ENCODE results near the gene FRMPD4. TPM values are rescaled to one million over a fixed set of nuclear protein-coding genes. Genes with fewer than 3 reads are reported as not detected.

The FRMPD4 gene
- total and polyA plus RNA-seq, 2 donors (not counting 1 experiment from before 2014, with no cell fraction given), result 0.50 to 1.5 TPM

DNA sequence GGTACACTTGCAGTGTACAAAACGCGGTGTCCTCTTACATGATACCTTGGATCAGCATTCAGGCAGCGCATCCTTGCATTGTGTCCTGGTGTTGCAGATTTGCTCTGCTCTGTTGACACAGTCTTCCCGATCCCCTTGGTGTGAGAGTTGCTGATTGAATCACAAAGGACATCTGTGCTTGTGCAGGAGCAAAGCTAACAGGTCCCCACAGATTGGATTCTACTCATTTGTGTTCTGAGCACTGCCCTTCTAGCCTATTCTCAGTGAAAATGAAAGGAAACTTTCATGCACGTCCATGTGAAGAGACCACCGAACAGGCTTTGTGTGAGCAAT, 171.4 kb downstream of the FRMPD4 start:
- H4K20me1 ChIP-seq (ENCODE audit: control insufficient read depth, extremely low read depth, insufficient read depth, low read length), result no peaks in the 10 kb centered on the region
- H3K27me3 ChIP-seq (ENCODE audit: control insufficient read depth, insufficient read depth, low read length), result no peaks in the 10 kb centered on the region
- no peak for DNase-seq (ENCODE audit: low read depth in 2 of 2)
- H2AFZ ChIP-seq (ENCODE audit: low read length), result no peak overlapping the region
- H3K79me2 ChIP-seq (ENCODE audit: control insufficient read depth, insufficient read depth, low read length), result no peaks in the 10 kb centered on the region
- H3K27ac ChIP-seq (ENCODE audit: insufficient read depth, low read length), result no peak overlapping the region
- no peak overlapping the region for H3K9ac ChIP-seq (ENCODE audit: insufficient read depth, low read length)
- TF ChIP-seq, protein P1, sequence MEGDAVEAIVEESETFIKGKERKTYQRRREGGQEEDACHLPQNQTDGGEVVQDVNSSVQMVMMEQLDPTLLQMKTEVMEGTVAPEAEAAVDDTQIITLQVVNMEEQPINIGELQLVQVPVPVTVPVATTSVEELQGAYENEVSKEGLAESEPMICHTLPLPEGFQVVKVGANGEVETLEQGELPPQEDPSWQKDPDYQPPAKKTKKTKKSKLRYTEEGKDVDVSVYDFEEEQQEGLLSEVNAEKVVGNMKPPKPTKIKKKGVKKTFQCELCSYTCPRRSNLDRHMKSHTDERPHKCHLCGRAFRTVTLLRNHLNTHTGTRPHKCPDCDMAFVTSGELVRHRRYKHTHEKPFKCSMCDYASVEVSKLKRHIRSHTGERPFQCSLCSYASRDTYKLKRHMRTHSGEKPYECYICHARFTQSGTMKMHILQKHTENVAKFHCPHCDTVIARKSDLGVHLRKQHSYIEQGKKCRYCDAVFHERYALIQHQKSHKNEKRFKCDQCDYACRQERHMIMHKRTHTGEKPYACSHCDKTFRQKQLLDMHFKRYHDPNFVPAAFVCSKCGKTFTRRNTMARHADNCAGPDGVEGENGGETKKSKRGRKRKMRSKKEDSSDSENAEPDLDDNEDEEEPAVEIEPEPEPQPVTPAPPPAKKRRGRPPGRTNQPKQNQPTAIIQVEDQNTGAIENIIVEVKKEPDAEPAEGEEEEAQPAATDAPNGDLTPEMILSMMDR (conservative IDR thresholded peaks at IDR 0.05 in 1 of 2, IDR thresholded peaks at IDR 0.05 in 1 of 2; ENCODE audit: low read depth in 1 of 2, low read length in 2 of 2), result no peak
- TF ChIP-seq EZH2 (IDR thresholded peaks at IDR 0.05; ENCODE audit: low read length, missing control alignments), result no peak
- no peak overlapping the region for H3K4me2 ChIP-seq (ENCODE audit: extremely low read depth, insufficient read depth, low read length)
- H3K4me3 ChIP-seq (replicated peaks in 1 of 4; ENCODE audit: control extremely low read depth in 1 of 4, insufficient read depth in 1 of 4, low read depth in 3 of 4, low read length in 4 of 4), result no peak overlapping the region
- no peaks in the 10 kb centered on the region for H3K9me3 ChIP-seq (ENCODE audit: control insufficient read depth, insufficient read depth, low read depth, low read length)
- no peaks in the 10 kb centered on the region for H3K36me3 ChIP-seq (ENCODE audit: control insufficient read depth, insufficient read depth, low read length)
- H3K4me1 ChIP-seq (ENCODE audit: control insufficient read depth, extremely low read depth, insufficient read depth, low read length), result no peaks in the 10 kb centered on the region

DNA sequence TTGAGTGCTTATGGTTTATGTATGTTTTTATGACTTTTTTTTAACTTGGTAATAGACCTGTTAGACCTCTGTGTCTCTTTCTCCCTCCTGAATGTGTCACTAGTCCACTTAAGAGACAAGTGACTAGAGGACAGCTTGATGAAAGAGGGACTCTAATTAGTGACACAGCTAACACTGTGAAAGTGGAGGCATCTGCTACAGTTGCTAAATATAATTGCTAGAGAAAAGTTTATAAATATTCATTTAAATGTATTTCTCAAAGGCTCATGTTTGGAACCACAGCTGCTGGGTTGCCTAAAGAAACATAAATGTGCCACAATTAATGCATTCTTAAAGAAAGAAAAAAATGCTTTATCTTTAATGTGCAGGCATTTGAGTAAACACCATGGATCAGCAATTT, 176.4 kb downstream of the FRMPD4 start:
- Histone ChIP-seq H3K4me3 (replicated peaks in 1 of 4; ENCODE audit: control extremely low read depth in 1 of 4, insufficient read depth in 1 of 4, low read depth in 3 of 4, low read length in 4 of 4) (no peak overlapping the region), H3K4me2 (ENCODE audit: extremely low read depth, insufficient read depth, low read length) (no peak overlapping the region), H3K9ac (ENCODE audit: insufficient read depth, low read length) (no peak overlapping the region), H3K36me3 (ENCODE audit: control insufficient read depth, insufficient read depth, low read length) (no peaks in the 10 kb centered on the region), H2AFZ (ENCODE audit: low read length) (no peak overlapping the region), H3K79me2 (ENCODE audit: control insufficient read depth, insufficient read depth, low read length) (no peaks in the 10 kb centered on the region), H4K20me1 (ENCODE audit: control insufficient read depth, extremely low read depth, insufficient read depth, low read length) (no peaks in the 10 kb centered on the region), H3K9me3 (ENCODE audit: control insufficient read depth, insufficient read depth, low read depth, low read length) (no peaks in the 10 kb centered on the region), H3K27ac (ENCODE audit: insufficient read depth, low read length) (no peak overlapping the region), H3K27me3 (ENCODE audit: control insufficient read depth, insufficient read depth, low read length) (no peaks in the 10 kb centered on the region), H3K4me1 (ENCODE audit: control insufficient read depth, extremely low read depth, insufficient read depth, low read length) (no peaks in the 10 kb centered on the region)
- no peak for DNase-seq (ENCODE audit: low read depth in 2 of 2)
- TF ChIP-seq EZH2 (IDR thresholded peaks at IDR 0.05; ENCODE audit: low read length, missing control alignments), result no peak
- TF ChIP-seq, protein P1 (conservative IDR thresholded peaks at IDR 0.05 in 1 of 2, IDR thresholded peaks at IDR 0.05 in 1 of 2; ENCODE audit: low read depth in 1 of 2, low read length in 2 of 2), result no peak

DNA sequence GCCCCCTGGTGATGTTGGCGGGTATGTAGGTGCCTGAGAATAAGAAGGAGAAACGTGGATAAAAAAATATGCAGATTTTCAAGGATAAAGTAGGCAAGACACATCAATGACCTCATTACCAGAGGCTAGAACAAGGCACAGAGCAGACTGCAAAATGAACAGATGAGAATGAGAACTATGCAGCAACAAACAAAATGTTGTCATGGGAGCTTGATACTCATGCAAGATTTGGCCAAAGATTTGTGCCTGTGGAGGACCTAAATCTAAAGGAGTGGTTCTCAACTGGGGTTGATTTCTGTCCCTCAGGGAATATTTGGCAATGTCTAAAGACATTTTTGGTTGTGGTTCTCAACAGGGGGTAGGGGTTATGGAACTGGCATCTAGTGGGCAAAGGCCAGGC, 177.3 kb downstream of the FRMPD4 start:
- Histone ChIP-seq H3K79me2 (ENCODE audit: control insufficient read depth, insufficient read depth, low read length) (no peaks in the 10 kb centered on the region), H3K9ac (ENCODE audit: insufficient read depth, low read length) (no peak overlapping the region), H3K4me2 (ENCODE audit: extremely low read depth, insufficient read depth, low read length) (no peak overlapping the region), H3K9me3 (ENCODE audit: control insufficient read depth, insufficient read depth, low read depth, low read length) (no peaks in the 10 kb centered on the region), H2AFZ (ENCODE audit: low read length) (no peak overlapping the region), H3K36me3 (ENCODE audit: control insufficient read depth, insufficient read depth, low read length) (no peaks in the 10 kb centered on the region), H3K4me1 (ENCODE audit: control insufficient read depth, extremely low read depth, insufficient read depth, low read length) (no peaks in the 10 kb centered on the region), H3K27ac (ENCODE audit: insufficient read depth, low read length) (no peak overlapping the region), H3K27me3 (ENCODE audit: control insufficient read depth, insufficient read depth, low read length) (no peaks in the 10 kb centered on the region), H4K20me1 (ENCODE audit: control insufficient read depth, extremely low read depth, insufficient read depth, low read length) (no peaks in the 10 kb centered on the region), H3K4me3 (replicated peaks in 1 of 4; ENCODE audit: control extremely low read depth in 1 of 4, insufficient read depth in 1 of 4, low read depth in 3 of 4, low read length in 4 of 4) (no peak overlapping the region)
- no peak for DNase-seq (ENCODE audit: low read depth in 2 of 2)
- TF ChIP-seq, protein P1 (conservative IDR thresholded peaks at IDR 0.05 in 1 of 2, IDR thresholded peaks at IDR 0.05 in 1 of 2; ENCODE audit: low read depth in 1 of 2, low read length in 2 of 2), result no peak
- TF ChIP-seq EZH2 (IDR thresholded peaks at IDR 0.05; ENCODE audit: low read length, missing control alignments), result no peak
